GM12892 (cell line): Measurements from ENCODE around the gene PHLDB1.

Source experiments
- POLR2A ChIP-seq: IDR thresholded peaks from 2 replicates; pipeline ENCODE4 v1.6.1; 2011; ENCODE audit warnings: low read depth, low read length, control low read depth
- POLR2AphosphoS5 ChIP-seq: IDR thresholded peaks from 2 replicates; pipeline ENCODE4 v1.6.1; 2011; ENCODE audit warnings: low read depth, low read length, control low read depth
- TAF1 ChIP-seq: IDR thresholded peaks from 2 replicates; pipeline ENCODE4 v1.6.1; 2011; ENCODE audit warnings: low read depth, mild to moderate bottlenecking, control low read depth, low read length, borderline replicate concordance

DNA sequence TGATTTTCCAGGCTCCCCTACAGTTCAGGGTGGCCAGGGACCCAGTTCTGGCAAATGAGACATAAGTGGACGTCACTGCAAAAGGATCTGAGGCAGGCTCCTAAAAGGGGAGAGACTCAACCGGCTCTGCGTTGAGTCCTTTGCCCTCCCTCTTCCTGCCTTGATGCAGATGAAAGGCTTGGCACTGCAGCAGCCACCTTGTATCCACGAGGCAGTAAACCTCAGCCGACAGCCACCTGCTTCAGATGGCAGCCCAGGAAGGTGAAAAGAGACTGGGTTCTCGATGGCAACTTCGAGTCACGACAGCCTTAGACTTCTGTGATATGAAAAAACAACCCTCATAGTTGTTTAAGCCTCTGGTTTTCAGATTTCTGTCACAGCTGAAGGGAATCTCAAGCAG, 86.8 kb downstream of the PHLDB1 start:
- no peak for TF ChIP-seq POLR2AphosphoS5
- no peak for TF ChIP-seq POLR2A
- no peak for TF ChIP-seq TAF1
